Measurements from ENCODE around the gene NOG.

Gene NOG

GRCh38 chr17:56548661-56549060, 44.8 kb upstream of the NOG start:
- no peak overlapping the region for H2AFZ ChIP-seq (ENCODE audit: low read length)
- H3K4me3 ChIP-seq (ENCODE audit: low read length, poor library complexity, severe bottlenecking) = no peak overlapping the region
- no peaks in the 10 kb centered on the region for H3K4me1 ChIP-seq (ENCODE audit: insufficient read depth, low read length, poor library complexity, severe bottlenecking)
- H3K27me3 ChIP-seq (ENCODE audit: insufficient read depth, low read length, poor library complexity, severe bottlenecking) = peaks cover 5% of the 10 kb centered on the region
- no peaks in the 10 kb centered on the region for H3K36me3 ChIP-seq (ENCODE audit: insufficient read depth, low read length)
- H3F3A ChIP-seq (ENCODE audit: low read depth) = no peaks in the 10 kb centered on the region
- no peaks in the 10 kb centered on the region for H3K79me2 ChIP-seq (ENCODE audit: insufficient read depth, low read length)
- no peak overlapping the region for H3K4me2 ChIP-seq (ENCODE audit: low read depth, low read length, poor library complexity, severe bottlenecking)
- H3K9me3 ChIP-seq (ENCODE audit: insufficient read depth, low read depth, low read length) = no peaks in the 10 kb centered on the region; the same call in 1 of the 2 replicates
- no peak for TF ChIP-seq EZH2phosphoT487 (IDR thresholded peaks at IDR 0.05; ENCODE audit: borderline replicate concordance)
- no peak for TF ChIP-seq CTCF (conservative IDR thresholded peaks at IDR 0.05; ENCODE audit: low read length)
- no peak overlapping the region for H3K9ac ChIP-seq (ENCODE audit: low read depth, low read length, poor library complexity, severe bottlenecking)
- no peaks in the 10 kb centered on the region for H4K20me1 ChIP-seq (ENCODE audit: insufficient read depth, low read length, poor library complexity, severe bottlenecking)
- no peaks in the 10 kb centered on the region for H3K9me2 ChIP-seq (replicated peaks; ENCODE audit: low read depth, low read length)

GRCh38 chr17:56549501-56549900, 44.0 kb upstream of the NOG start:
- peaks cover 5% of the 10 kb centered on the region for H3K27me3 ChIP-seq (ENCODE audit: insufficient read depth, low read length, poor library complexity, severe bottlenecking)
- H3K9ac ChIP-seq (ENCODE audit: low read depth, low read length, poor library complexity, severe bottlenecking) = no peak overlapping the region
- no peak overlapping the region for H3K4me3 ChIP-seq (ENCODE audit: low read length, poor library complexity, severe bottlenecking)
- H3K9me2 ChIP-seq (replicated peaks; ENCODE audit: low read depth, low read length) = no peaks in the 10 kb centered on the region
- H3K36me3 ChIP-seq (ENCODE audit: insufficient read depth, low read length) = no peaks in the 10 kb centered on the region
- H3K4me2 ChIP-seq (ENCODE audit: low read depth, low read length, poor library complexity, severe bottlenecking) = no peak overlapping the region
- TF ChIP-seq CTCF (conservative IDR thresholded peaks at IDR 0.05; ENCODE audit: low read length) (no peak), EZH2phosphoT487 (IDR thresholded peaks at IDR 0.05; ENCODE audit: borderline replicate concordance) (no peak)
- no peaks in the 10 kb centered on the region for H3K4me1 ChIP-seq (ENCODE audit: insufficient read depth, low read length, poor library complexity, severe bottlenecking)
- H2AFZ ChIP-seq (ENCODE audit: low read length) = no peak overlapping the region
- H4K20me1 ChIP-seq (ENCODE audit: insufficient read depth, low read length, poor library complexity, severe bottlenecking) = no peaks in the 10 kb centered on the region
- H3F3A ChIP-seq (ENCODE audit: low read depth) = no peaks in the 10 kb centered on the region
- H3K79me2 ChIP-seq (ENCODE audit: insufficient read depth, low read length) = no peaks in the 10 kb centered on the region
- no peaks in the 10 kb centered on the region; the same call in 1 of the 2 replicates for H3K9me3 ChIP-seq (ENCODE audit: insufficient read depth, low read depth, low read length)

- no peaks in the 10 kb centered on the region for H3K36me3 ChIP-seq (ENCODE audit: insufficient read depth, low read length)
- TF ChIP-seq CTCF (conservative IDR thresholded peaks at IDR 0.05; ENCODE audit: low read length) (no peak), EZH2phosphoT487 (IDR thresholded peaks at IDR 0.05; ENCODE audit: borderline replicate concordance) (no peak)
- H3K79me2 ChIP-seq (ENCODE audit: insufficient read depth, low read length) = no peaks in the 10 kb centered on the region
- no peak overlapping the region for H3K9ac ChIP-seq (ENCODE audit: low read depth, low read length, poor library complexity, severe bottlenecking)
- no peak overlapping the region for H3K4me3 ChIP-seq (ENCODE audit: low read length, poor library complexity, severe bottlenecking)
- H3K4me2 ChIP-seq (ENCODE audit: low read depth, low read length, poor library complexity, severe bottlenecking) = no peak overlapping the region
- no peak overlapping the region for H2AFZ ChIP-seq (ENCODE audit: low read length)
- no peaks in the 10 kb centered on the region for H4K20me1 ChIP-seq (ENCODE audit: insufficient read depth, low read length, poor library complexity, severe bottlenecking)
- H3F3A ChIP-seq (ENCODE audit: low read depth) = no peaks in the 10 kb centered on the region
- no peaks in the 10 kb centered on the region for H3K4me1 ChIP-seq (ENCODE audit: insufficient read depth, low read length, poor library complexity, severe bottlenecking)
- no peaks in the 10 kb centered on the region for H3K9me3 ChIP-seq (ENCODE audit: insufficient read depth, low read depth, low read length)
- no peaks in the 10 kb centered on the region for H3K27me3 ChIP-seq (ENCODE audit: insufficient read depth, low read length, poor library complexity, severe bottlenecking)
- H3K9me2 ChIP-seq (replicated peaks; ENCODE audit: low read depth, low read length) = no peaks in the 10 kb centered on the region
These were observed 35.8 kb upstream of the NOG start for GRCh38 chr17:56557682-56558081.

Measured in Loucy (cell line).